ENCODE results near the gene RHOD.

DNA sequence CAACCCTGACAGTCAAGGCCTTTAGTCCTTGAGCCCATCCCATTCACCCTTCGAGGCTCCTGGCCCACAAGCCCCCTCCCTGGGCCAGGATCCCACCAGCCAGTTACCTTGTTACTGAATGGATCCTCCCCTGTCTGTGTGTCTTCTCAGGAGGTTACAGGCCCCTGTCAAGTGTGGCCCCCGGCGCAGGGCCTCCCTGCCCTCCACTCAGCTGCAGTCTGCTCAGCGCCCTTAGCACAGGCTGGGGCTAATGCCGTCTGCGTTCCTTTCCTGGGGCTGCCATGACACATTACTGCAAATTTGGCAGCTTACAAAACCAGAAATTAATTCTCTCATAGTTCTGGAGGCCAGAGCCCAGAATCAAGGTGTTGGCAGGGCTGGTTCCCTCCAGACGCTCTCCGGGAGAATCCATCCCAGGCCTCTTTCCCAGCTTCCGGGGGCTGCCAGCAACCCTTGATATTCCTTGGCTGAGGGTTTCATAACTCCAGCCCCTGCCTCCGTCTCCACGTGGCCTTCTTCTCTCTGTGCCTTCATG, 43.1 kb upstream of the RHOD start:
- TF ChIP-seq, protein P1, sequence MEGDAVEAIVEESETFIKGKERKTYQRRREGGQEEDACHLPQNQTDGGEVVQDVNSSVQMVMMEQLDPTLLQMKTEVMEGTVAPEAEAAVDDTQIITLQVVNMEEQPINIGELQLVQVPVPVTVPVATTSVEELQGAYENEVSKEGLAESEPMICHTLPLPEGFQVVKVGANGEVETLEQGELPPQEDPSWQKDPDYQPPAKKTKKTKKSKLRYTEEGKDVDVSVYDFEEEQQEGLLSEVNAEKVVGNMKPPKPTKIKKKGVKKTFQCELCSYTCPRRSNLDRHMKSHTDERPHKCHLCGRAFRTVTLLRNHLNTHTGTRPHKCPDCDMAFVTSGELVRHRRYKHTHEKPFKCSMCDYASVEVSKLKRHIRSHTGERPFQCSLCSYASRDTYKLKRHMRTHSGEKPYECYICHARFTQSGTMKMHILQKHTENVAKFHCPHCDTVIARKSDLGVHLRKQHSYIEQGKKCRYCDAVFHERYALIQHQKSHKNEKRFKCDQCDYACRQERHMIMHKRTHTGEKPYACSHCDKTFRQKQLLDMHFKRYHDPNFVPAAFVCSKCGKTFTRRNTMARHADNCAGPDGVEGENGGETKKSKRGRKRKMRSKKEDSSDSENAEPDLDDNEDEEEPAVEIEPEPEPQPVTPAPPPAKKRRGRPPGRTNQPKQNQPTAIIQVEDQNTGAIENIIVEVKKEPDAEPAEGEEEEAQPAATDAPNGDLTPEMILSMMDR (IDR thresholded peaks at IDR 0.05), result no peak
- TF ChIP-seq POLR2AphosphoS5 (IDR thresholded peaks at IDR 0.05), result no peak
